Bronchial epithelial cell (primary cell): Measurements from ENCODE around the gene BLNK. TPM values are rescaled to one million over a fixed set of nuclear protein-coding genes. Genes with fewer than 3 reads are reported as not detected.

ENCODE experiments used
- DNase-seq: peaks from one replicate; pipeline ENCODE4 v3.0.0-alpha.2; 2010; ENCODE audit warnings: low read depth
- FAIRE-seq: peaks from 2 replicates; lab custom pipeline; 2011; peaks lifted over from hg19 to GRCh38; lab: Jason Lieb, UNC
- H3K27me3 ChIP-seq: 2 replicates; pipeline ENCODE4 v1.5.1; 2011; ENCODE audit warnings: low read length; ENCODE audit not compliant: control insufficient read depth, insufficient read depth
- H3K36me3 ChIP-seq: 2 replicates; pipeline ENCODE4 v1.5.1; 2011; ENCODE audit warnings: low read length; ENCODE audit not compliant: control insufficient read depth, insufficient read depth
- H3K4me3 ChIP-seq: 2 replicates; pipeline ENCODE4 v1.5.1; 2011; ENCODE audit warnings: mild to moderate bottlenecking, low read depth, low read length, control low read depth
- CTCF ChIP-seq: IDR thresholded peaks from 2 replicates; pipeline ENCODE4 v1.5.1; 2011; ENCODE audit warnings: mild to moderate bottlenecking, moderate library complexity, low read length, control low read depth, inconsistent platforms; ENCODE audit not compliant: insufficient read depth, severe bottlenecking
- total RNA-seq: library from RNA; depleted of rRNA; stranded (reverse); fragments of >200 nt; gene quantifications from 2 replicates; pipeline ENCODE4 v1.2.1, GENCODE V29; 2014

The BLNK gene
- total RNA-seq, 1 donor from 2014 or later: 2.6 TPM

GRCh38 chr10:96301616-96302015 lies 30.2 kb upstream of the BLNK start:
- H3K27me3 ChIP-seq: no peaks in the 10 kb centered on the region
- no peak for FAIRE-seq
- no peak for TF ChIP-seq CTCF
- DNase-seq: no peak
- no peaks in the 10 kb centered on the region for H3K36me3 ChIP-seq
- H3K4me3 ChIP-seq: no peak overlapping the region

GRCh38 chr10:96299383-96299782 lies 28.0 kb upstream of the BLNK start:
- H3K4me3 ChIP-seq: no peak overlapping the region
- DNase-seq (no peak), FAIRE-seq (no peak)
- no peaks in the 10 kb centered on the region for H3K27me3 ChIP-seq
- H3K36me3 ChIP-seq: no peaks in the 10 kb centered on the region
- no peak for TF ChIP-seq CTCF

GRCh38 chr10:96298362-96298761 lies 27.0 kb upstream of the BLNK start:
- no peak for TF ChIP-seq CTCF
- no peak for FAIRE-seq
- no peak for DNase-seq
- no peaks in the 10 kb centered on the region for H3K27me3 ChIP-seq
- no peak overlapping the region for H3K4me3 ChIP-seq
- no peaks in the 10 kb centered on the region for H3K36me3 ChIP-seq

GRCh38 chr10:96297486-96297885 lies 26.1 kb upstream of the BLNK start:
- no peak for TF ChIP-seq CTCF
- H3K36me3 ChIP-seq: no peaks in the 10 kb centered on the region
- no peaks in the 10 kb centered on the region for H3K27me3 ChIP-seq
- DNase-seq (no peak), FAIRE-seq (no peak)
- no peak overlapping the region for H3K4me3 ChIP-seq

- FAIRE-seq (no peak), DNase-seq (no peak)
- Histone ChIP-seq H3K27me3 (no peaks in the 10 kb centered on the region), H3K4me3 (no peak overlapping the region), H3K36me3 (no peaks in the 10 kb centered on the region)
- TF ChIP-seq CTCF: no peak
Measured at GRCh38 chr10:96295475-96295874, 24.1 kb upstream of the BLNK start.
